Measurements from ENCODE around the gene PHF3. TPM values are rescaled to one million over a fixed set of nuclear protein-coding genes. Genes with fewer than 3 reads are reported as not detected.

The PHF3 gene
- total RNA-seq = 100 to 1,000 TPM in 1 of 3 donors, 10 to 100 TPM in 2; 76.0 to 110 (median 90.4) TPM

- intact Hi-C loops (cut with DNase I; ENCODE audit: low total_unique reads) = no loop called here
- peak; percentile 73 to 86 for DNase-seq (ENCODE audit: low spot score in 2 of 2)
- no peaks in the 10 kb centered on the region for H3K36me3 ChIP-seq
- peak within 1 kb of the TSS; percentile 95 to 99 for H3K27ac ChIP-seq
- H3K4me1 ChIP-seq = peaks cover 0 to 14% of the 10 kb centered on the region in 2 donors
- H3K4me3 ChIP-seq = peak within 1 kb of the TSS; percentile 90 to 97 (median 91)
- no peaks in the 10 kb centered on the region for H3K9me3 ChIP-seq
- H3K27me3 ChIP-seq = no peaks in the 10 kb centered on the region
- TF ChIP-seq CTCF (IDR thresholded peaks at IDR 0.05) (peak; percentile 7 to 22 (median 9)), POLR2AphosphoS5 (IDR thresholded peaks at IDR 0.05) (peak; percentile 78 to 93 (median 80)), POLR2A (IDR thresholded peaks at IDR 0.05) (no peak)
Observed at GRCh38 chr6:63635588-63636517, at the start of gene PHF3. Gene PHF3, plus strand, starts transcription at chr6:63635802. Its CDS starts 10,750 bp downstream, at chr6:63646552.

- no peak overlapping the region for H3K27ac ChIP-seq
- no peak overlapping the region for H3K4me3 ChIP-seq
- no peaks in the 10 kb centered on the region for H3K27me3 ChIP-seq
- no peaks in the 10 kb centered on the region for H3K4me1 ChIP-seq
- H3K36me3 ChIP-seq = no peaks in the 10 kb centered on the region
- intact Hi-C loops (cut with DNase I; ENCODE audit: low total_unique reads) = loop anchor here (5.0 kb wide), 1 partner anchor 172 kb away; no protein-coding TSS in a partner anchor
- H3K9me3 ChIP-seq = no peaks in the 10 kb centered on the region
- no peak for DNase-seq (ENCODE audit: low spot score in 2 of 2)
- no peak for TF ChIP-seq CTCF (IDR thresholded peaks at IDR 0.05)
- no peak for TF ChIP-seq POLR2A (IDR thresholded peaks at IDR 0.05)
- TF ChIP-seq POLR2AphosphoS5 (IDR thresholded peaks at IDR 0.05) = no peak
Observed at GRCh38 chr6:63589952-63590411, 45.6 kb upstream of the PHF3 start.

GRCh38 chr6:63592886-63593285 is 42.7 kb upstream of the PHF3 start:
- intact Hi-C loops (cut with DNase I; ENCODE audit: low total_unique reads) = loop anchor here (5.0 kb wide), 1 partner anchor 169 kb away; no protein-coding TSS in a partner anchor

GRCh38 chr6:63597141-63598048 is 38.2 kb upstream of the PHF3 start:
- H3K4me1 ChIP-seq = no peaks in the 10 kb centered on the region
- no peaks in the 10 kb centered on the region for H3K36me3 ChIP-seq
- intact Hi-C loops (cut with DNase I; ENCODE audit: low total_unique reads) = no loop called here
- peak overlapping the region in 2 of 3 donors; percentile 56 to 64 for H3K4me3 ChIP-seq
- H3K27me3 ChIP-seq = no peaks in the 10 kb centered on the region
- TF ChIP-seq POLR2A (IDR thresholded peaks at IDR 0.05) (no peak), CTCF (IDR thresholded peaks at IDR 0.05) (no peak), POLR2AphosphoS5 (IDR thresholded peaks at IDR 0.05) (no peak)
- no peak for DNase-seq (ENCODE audit: low spot score in 2 of 2)
- H3K27ac ChIP-seq = no peak overlapping the region
- H3K9me3 ChIP-seq = no peaks in the 10 kb centered on the region

More at GRCh38 chr6:63592886-63593285, 42.7 kb upstream of the PHF3 start:
- no peak overlapping the region for H3K27ac ChIP-seq
- H3K4me1 ChIP-seq = no peaks in the 10 kb centered on the region
- H3K4me3 ChIP-seq = no peak overlapping the region
- TF ChIP-seq POLR2A (IDR thresholded peaks at IDR 0.05) (no peak), CTCF (IDR thresholded peaks at IDR 0.05) (no peak), POLR2AphosphoS5 (IDR thresholded peaks at IDR 0.05) (no peak)
- no peaks in the 10 kb centered on the region for H3K27me3 ChIP-seq
- no peaks in the 10 kb centered on the region for H3K9me3 ChIP-seq
- DNase-seq (ENCODE audit: low spot score in 2 of 2) = no peak
- H3K36me3 ChIP-seq = no peaks in the 10 kb centered on the region

All from breast epithelium (tissue), 4 donors.